Activated CD4-positive, alpha-beta T cell treated with anti-CD3 and anti-CD28 coated beads for 1 hour (primary cell): ENCODE results near the gene SLC24A4.

ENCODE experiments used
- DNase-seq: peaks from one replicate; pipeline ENCODE4 v3.0.0-alpha.2; 2020

The SLC24A4 gene

GRCh38 chr14:92460916-92461579, 138.1 kb downstream of the SLC24A4 start:
- DNase-seq = no peak

DNA sequence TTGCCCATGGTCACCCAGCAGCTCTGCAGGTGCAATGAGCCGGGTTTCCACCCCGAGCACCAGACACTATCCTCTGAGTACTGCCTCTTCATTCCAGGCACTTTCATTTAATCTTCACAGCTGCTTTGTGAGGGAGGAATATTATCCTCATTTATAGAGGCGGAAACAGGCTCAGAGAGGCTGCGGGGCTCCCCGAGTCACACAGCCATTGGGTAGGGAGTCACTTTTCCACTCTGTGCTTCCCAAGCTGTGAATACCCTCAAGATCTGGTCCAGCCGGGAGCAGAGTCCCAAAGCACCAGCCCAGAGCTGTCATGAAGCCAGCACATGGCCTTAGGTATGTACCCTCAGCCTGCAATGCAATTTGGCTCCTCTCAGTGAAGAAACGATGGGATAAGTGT, 138.9 kb downstream of the SLC24A4 start:
- no peak for DNase-seq

- no peak for DNase-seq
These were observed 139.6 kb downstream of the SLC24A4 start for GRCh38 chr14:92462568-92462967.

GRCh38 chr14:92463141-92463540, 140.2 kb downstream of the SLC24A4 start:
- no peak for DNase-seq

- DNase-seq = no peak
These were observed 141.2 kb downstream of the SLC24A4 start for GRCh38 chr14:92464156-92464555.

- no peak for DNase-seq
These were observed 141.8 kb downstream of the SLC24A4 start for GRCh38 chr14:92464716-92465115.

GRCh38 chr14:92465353-92466055, 142.5 kb downstream of the SLC24A4 start:
- no peak for DNase-seq

- DNase-seq = no peak
These were observed 143.1 kb downstream of the SLC24A4 start for GRCh38 chr14:92466059-92466458.

DNA sequence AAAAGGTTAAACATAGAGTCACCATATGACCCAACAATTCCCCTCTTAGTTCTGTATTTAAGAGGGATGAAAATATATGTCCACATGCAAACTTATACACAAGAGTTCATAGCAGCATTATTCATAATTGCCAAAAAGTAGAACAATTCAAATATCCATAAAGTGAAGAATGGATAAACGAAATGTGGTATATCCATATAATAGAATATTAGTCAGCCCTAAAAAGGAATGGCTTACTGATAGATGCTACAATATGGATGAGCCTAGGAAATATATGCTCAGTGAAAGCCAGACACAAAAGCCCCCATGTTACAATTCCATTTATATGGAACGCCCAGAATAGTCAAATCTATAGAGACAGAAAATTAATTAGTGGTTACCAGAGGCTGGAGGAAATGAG, 146.6 kb downstream of the SLC24A4 start:
- no peak for DNase-seq

GRCh38 chr14:92470215-92470614, 147.2 kb downstream of the SLC24A4 start:
- DNase-seq = no peak

GRCh38 chr14:92470811-92471210, 147.8 kb downstream of the SLC24A4 start:
- DNase-seq = no peak

GRCh38 chr14:92471919-92472318, 149.0 kb downstream of the SLC24A4 start:
- DNase-seq = no peak

- DNase-seq = no peak
These were observed 149.9 kb downstream of the SLC24A4 start for GRCh38 chr14:92472860-92473259.

DNA sequence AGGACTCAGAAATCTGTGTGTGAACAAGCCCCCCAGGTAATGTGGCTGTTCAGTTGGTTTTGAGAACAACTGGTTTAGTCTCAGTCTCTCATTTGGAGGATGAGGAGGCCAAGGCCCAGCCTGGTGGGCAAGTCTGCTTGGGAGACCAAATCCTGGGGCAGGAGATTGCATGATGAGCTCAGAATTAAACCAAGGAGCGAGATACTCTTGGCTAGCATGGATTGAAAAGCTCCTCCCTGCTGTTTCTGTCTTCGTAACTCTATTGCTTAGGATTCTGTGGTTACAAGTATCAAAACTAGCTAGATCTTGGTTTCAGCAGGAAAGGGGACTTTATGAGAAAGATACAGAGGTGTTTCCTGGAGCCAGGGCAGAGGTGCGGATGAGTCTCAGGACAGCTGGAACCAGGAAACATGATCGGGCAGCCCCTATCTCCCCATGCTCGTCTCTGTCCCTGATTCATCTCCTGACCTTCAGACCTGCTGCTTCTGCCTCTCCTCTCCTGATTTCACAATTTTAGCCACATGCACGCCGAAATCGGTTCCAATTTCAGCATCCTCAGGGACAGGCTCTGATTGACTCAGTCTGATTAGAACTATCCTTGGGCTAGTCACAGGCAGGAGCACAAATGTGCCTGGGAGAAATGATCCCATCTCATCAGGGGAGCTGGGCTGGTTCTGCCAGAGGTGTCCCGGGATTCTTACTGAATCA, 150.4 kb downstream of the SLC24A4 start:
- DNase-seq = no peak

DNA sequence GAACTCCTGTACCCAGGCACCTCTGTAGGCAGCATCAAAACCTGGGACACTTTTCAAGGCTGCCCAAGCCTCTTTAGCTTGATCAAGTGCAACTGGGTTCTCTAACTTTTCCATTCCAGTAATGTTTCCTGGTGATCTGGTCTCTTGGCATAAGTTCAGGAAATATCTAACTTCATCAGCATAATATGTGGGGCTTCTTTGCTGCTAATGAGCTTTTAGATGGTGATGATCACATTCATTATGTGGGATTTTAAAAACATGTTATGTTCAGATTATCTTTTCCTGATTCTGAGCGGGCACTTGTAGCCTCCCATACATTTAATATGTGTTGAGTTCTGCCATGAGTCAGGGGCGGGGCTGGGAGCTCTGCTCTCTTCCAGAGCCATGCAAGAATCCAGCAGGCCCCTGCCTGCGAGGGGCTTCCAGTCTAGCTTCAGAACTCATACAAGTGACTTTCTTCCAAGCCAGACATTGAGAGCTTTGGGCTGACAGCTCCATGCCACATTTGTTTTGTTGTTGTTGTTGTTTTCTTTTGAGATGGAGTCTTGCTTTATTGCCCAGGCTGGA, 151.1 kb downstream of the SLC24A4 start:
- no peak for DNase-seq

GRCh38 chr14:92475037-92475436, 152.1 kb downstream of the SLC24A4 start:
- DNase-seq = no peak

DNA sequence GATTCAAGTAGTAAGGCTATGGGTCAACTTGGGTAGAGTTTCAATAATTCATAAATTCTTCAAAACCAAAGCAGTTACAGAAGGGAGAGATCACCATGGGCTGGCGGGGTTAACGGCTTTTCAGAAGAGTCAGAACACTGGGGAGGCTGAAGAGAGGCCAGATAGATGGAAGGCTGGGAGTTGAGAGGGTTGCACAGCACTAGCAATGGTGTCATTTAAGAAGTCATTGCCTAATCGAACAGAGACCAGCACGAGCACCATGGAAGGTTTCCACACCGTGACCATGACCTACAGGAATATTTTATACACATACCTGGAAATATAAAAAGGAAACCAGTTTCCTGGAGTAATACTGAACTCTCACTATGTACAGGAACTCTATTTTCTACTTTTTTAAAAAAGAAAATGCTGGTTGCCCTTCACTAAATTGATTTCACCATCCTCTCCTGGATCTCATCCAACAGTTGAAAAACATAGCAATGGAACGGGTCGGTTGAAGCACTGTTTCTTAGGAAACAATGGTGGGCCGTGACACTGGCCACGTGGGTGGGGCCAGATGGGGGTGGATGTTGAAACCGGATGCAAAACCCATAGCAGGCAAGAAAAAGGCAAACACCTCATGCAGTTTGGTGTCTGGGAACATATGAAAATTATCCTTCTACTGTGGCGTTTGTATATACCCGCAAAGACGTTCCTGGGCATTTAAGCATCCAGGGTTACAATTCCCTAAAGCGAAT, 152.7 kb downstream of the SLC24A4 start:
- DNase-seq = no peak

DNA sequence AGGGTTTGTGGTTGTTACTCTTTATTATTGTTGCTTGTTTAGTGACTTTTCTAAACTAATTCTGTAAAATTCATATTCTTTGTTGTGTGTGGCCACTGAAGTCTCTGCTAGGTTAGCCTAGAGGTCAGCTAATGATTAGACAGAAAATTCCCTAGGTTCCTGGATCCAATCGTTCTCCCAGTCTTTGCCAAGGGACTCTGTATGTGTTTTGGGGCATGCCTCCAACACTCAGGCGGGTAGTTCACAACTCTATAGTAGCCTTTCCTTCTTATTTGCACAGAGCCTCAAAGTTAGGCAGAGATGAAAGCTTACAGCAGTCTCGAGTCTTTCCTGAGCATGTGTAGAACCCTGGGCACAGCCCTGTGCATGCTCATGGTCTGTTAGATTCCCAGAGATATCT, 157.9 kb downstream of the SLC24A4 start:
- DNase-seq = no peak

- no peak for DNase-seq
These were observed 158.4 kb downstream of the SLC24A4 start for GRCh38 chr14:92481386-92481785.

- no peak for DNase-seq
These were observed 159.0 kb downstream of the SLC24A4 start for GRCh38 chr14:92481811-92482555.

DNA sequence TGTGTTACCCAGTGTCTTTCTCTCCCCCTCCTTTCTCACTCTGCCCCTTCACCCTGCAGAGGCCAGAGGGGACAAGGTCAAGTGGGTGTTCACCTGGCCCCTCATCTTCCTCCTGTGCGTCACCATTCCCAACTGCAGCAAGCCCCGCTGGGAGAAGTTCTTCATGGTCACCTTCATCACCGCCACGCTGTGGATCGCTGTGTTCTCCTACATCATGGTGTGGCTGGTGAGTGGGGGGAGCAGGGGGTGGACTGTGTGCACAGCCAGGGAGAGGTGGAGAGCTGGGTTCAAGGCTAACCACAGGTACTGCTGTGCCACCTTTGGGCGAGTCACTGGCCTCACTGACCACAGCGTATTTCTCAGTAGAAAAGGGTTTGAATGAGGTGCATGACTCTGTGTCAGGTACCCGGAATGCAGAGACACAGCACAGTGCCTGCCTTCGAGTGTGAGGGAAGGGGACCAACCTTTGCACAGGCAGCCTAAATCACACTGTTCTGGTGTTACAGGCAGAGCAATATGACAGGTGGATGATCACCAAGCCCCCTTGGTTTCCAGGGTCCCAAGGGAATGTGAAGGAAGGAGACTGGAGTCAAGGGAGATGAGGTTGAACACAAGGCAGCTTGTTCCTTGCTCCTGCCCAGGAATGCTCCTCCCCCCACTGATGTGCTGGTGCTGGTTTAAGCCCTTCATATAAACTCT, 159.8 kb downstream of the SLC24A4 start:
- DNase-seq = no peak
